HG03135 (cell line): ENCODE measurements around the gene TMEM217.
"Not testable (repeated sequence)": the region's sequence is repeated elsewhere in the genome, so short reads cannot be mapped to it uniquely, and the experiment has no call there.

Experiments
- ATAC-seq: cut with Tn5 transposase; IDR thresholded peaks from one replicate; pipeline ENCODE4 v1.9.1; 2021; ENCODE audit warnings: mild to moderate bottlenecking, moderate library complexity; ENCODE audit not compliant: unreplicated experiment

Gene TMEM217

GRCh38 chr6:37257634-37258404 lies at the start of gene TMEM217, which contains the start of gene TBC1D22B:
TSS of gene TMEM217 (minus strand) at chr6:37258144. CDS start at chr6:37219030, 39,114 bp downstream.
TSS of gene TBC1D22B (plus strand) at chr6:37257772. CDS start at chr6:37257918, 146 bp downstream.
- ATAC-seq: peak; percentile 93

DNA sequence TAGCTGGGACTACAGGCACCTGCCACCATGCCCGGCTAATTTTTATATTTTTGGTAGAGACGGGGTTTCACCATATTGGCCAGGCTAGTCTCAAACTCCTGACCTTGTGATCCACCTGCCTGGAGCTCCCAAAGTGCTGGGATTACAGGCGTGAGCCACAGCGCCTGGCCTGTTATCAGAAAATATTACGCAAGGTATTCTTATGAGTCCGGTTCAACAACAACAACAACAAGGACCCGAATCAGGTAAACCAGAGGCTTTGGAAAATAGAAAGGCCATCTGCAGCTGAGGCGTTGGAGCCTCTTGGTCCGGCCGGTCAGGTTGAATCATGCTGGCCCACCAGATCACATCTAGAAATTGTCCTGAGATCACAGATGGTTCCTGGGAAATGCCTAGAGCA lies 49.5 kb upstream of the TMEM217 start:
- ATAC-seq: not testable (repeated sequence)

GRCh38 chr6:37306624-37307222 lies 48.8 kb upstream of the TMEM217 start:
- no peak for ATAC-seq

DNA sequence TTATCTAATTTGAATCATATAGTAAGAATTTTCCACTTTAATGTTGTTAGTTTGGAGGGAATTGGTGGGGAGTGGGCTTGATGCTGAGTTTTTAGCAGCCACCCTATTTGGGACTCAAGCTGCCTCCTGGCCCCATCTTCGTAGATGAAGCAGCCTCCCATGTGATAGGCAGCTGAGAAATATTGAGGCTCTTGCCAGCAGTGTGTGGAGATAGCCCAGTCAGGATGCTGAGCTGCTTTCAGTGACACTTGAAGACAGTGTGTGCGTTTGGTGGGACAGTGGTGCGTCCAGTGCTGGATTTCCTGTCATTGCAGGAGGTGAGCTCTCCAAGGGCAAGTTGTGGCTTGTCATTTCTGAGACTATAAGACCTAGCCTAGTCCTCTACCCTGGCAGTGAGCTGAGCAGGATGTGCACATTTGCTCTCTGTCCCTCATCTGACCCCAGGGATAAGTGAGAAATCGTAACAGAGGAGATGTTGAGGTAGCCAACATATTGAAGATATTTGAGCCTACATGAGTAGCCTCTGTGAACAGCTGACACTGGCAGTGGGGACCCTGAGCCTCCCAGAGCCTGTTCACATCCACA lies 48.0 kb upstream of the TMEM217 start:
- ATAC-seq: no peak

GRCh38 chr6:37304766-37305165 lies 46.8 kb upstream of the TMEM217 start:
- ATAC-seq: no peak

DNA sequence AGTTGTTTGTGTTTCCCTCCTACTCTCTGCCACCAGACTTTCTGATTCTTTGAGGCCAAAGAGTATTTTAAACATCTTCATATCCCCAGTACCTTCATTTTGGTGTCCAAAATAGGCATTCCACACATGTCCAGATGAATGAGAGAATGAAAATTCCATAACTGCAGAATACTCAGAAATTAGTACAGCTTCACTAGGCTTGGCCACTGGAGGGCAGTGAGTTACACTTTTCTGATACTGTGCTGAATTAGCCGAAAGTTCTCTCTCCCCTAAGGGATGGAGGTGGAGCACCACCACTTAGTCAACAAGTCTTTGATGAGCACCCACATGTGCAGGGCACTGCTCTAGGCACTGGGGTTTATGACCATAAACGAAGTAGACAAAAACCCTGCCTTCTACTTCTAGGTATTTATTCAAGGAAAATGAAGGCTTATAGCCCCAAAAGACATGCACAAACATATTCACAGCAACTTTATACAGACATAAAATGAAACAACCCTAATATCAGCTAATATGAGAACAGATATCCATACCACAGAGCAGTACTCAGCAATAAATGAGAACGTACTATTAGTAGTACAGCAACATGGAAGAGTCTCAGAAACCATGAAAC lies 46.1 kb upstream of the TMEM217 start:
- ATAC-seq: no peak

DNA sequence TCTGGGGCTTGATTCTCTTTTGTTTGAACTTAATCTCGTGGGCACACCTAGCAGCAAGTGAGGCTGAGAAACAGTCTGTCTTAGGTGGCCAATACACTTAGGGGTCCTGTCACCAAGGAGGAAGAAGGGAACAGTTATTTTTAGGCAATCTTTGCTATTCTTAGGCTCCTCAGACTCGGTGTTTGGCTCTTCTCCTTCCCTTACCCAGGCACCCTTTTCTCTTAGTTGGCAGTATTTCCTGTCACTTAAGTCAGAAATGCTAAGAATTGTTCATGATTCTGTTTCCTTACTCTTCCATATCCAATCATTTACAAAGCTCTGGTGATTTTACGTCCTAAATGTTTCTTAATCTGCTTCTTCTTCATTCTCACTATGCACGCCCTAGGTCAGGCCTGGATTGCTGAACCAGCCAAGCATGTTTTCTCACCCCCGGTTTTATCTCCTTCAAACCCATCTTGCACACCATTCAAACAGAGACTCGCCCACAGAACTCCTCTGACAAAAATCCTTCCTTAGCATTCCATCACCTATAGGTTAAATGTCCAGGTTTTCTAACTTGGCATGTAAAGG lies 45.2 kb upstream of the TMEM217 start:
- no peak for ATAC-seq

GRCh38 chr6:37302086-37302686 lies 44.2 kb upstream of the TMEM217 start:
- ATAC-seq: no peak

GRCh38 chr6:37299990-37300389 lies 42.0 kb upstream of the TMEM217 start:
- ATAC-seq: no peak

DNA sequence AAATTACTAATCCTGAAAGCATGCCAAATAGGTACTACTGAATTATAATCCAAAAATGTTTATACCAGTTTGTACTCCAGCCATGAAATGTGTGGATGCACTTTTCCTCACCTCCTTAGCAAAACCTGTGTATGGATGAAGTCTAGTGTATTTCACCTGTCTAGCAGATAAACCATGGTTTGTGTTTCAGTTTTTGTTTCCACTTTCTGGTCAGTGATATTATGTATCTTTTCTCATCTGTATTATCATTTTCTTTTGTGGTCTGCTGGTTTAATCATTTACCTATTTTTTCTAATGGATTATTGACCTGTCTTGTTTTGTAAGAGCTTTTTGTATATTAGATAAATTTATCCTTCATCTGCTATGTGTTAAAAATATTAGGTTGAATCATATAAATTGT lies 41.0 kb upstream of the TMEM217 start:
- peak; percentile 69 for ATAC-seq

GRCh38 chr6:37297637-37298036 lies 39.7 kb upstream of the TMEM217 start:
- not testable (repeated sequence) for ATAC-seq

- ATAC-seq: no peak
Measured at GRCh38 chr6:37293426-37293825, 35.5 kb upstream of the TMEM217 start.

- ATAC-seq: no peak
Measured at GRCh38 chr6:37289931-37290330, 32.0 kb upstream of the TMEM217 start.

GRCh38 chr6:37288247-37288646 lies 30.3 kb upstream of the TMEM217 start:
- no peak for ATAC-seq

DNA sequence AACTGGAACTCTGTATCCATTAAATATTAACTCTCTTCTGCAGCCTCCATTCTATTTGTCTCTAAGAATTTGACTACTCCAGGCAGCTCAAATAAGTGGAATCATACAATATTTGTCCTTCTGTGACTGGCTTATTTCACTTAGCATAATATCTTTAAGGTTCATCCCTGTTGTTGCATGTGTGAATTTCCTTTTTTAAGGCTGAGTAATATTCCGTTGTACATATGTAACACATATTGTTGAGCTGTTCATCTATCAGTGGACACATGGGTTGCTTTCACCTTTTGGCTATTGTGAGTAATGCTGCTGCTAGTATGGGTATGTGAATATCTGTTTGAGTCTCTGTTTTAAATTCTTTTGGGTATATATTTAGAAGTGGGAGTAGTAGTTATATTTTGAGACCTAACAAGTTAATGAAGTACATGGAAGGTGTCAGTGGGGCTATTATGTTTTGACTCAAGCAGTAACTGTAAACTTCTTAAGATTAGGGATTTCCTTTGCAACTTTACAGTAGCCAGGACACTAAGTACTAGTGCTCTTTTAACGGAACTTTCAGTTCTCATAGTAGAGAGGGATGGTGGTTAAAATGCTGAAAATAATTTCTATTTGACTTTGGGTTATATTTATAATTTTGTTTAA lies 29.7 kb upstream of the TMEM217 start:
- no peak for ATAC-seq

- ATAC-seq: peak; percentile 43
Measured at GRCh38 chr6:37285861-37286311, 27.9 kb upstream of the TMEM217 start.

DNA sequence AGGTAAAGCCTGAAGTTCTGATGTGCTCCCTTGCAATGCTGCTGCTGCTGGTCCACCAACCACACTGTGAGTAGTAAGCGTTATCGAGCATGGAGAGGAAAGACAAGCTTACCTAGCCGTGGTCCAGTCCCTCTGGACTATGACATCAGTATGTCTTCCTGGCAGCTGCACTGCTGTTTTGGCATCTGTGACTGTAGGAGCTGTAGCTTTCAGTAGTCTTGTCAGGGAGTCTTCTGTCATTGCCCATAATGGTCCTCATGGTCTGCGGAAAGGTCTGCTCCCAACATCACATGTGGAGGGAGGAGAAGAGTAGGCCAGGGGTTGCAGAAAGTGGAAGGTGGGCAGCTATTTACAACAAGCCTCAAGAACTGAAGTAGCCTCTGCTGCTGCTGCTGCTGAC lies 26.8 kb upstream of the TMEM217 start:
- no peak for ATAC-seq

DNA sequence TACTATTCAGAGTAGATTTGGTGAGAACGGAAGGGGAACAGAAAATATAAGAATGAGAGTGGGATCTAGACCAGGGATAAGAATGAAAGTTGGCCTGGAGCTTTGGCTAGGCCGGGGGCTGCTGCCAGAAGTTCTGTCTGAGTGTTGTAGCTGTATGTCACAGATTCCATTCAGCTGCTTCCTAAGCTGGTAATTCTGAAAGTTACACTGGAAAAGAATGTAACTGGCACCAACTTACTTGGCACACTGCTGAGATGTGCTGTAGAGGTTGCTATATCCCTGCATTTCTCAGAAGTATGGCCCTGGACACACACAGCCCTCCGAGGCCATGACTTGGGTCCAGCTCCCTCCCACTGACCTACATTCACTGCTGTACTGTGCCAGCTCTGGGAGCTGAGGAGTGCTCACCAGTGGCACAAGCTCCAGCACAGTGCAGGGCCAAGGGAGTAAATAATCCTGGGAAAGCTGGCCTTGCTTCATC lies 25.8 kb upstream of the TMEM217 start:
- ATAC-seq: no peak

DNA sequence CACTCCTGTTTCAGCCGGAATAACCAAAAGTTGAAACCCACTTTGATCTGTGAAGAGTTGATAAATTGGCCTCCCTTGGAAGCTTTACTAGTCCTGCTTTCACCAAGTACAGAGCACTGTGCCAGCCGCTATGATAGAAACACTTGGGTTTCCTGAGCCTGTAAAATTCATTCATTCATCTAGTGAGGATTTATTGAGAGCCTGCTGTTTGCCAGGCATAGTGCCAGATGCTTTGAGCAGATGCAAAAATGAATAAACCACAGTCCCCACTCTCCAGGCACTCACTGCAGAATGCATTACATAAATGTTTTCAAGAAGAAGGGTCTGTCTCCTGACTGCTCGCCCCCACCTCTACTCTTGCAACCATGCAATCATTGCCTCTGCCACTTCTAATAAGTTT lies 25.3 kb upstream of the TMEM217 start:
- ATAC-seq: no peak

- no peak for ATAC-seq
Measured at GRCh38 chr6:37282371-37282770, 24.4 kb upstream of the TMEM217 start.
